ENCODE results near the gene CDS2. TPM values are rescaled to one million over a fixed set of nuclear protein-coding genes. Genes with fewer than 3 reads are reported as not detected.
A peak's percentile ranks its signal among the peaks of the same experiment; 100 is the strongest.

The CDS2 gene
- total RNA-seq, 2 experiments from 2014 or later: 37.5 to 41.9 TPM

DNA sequence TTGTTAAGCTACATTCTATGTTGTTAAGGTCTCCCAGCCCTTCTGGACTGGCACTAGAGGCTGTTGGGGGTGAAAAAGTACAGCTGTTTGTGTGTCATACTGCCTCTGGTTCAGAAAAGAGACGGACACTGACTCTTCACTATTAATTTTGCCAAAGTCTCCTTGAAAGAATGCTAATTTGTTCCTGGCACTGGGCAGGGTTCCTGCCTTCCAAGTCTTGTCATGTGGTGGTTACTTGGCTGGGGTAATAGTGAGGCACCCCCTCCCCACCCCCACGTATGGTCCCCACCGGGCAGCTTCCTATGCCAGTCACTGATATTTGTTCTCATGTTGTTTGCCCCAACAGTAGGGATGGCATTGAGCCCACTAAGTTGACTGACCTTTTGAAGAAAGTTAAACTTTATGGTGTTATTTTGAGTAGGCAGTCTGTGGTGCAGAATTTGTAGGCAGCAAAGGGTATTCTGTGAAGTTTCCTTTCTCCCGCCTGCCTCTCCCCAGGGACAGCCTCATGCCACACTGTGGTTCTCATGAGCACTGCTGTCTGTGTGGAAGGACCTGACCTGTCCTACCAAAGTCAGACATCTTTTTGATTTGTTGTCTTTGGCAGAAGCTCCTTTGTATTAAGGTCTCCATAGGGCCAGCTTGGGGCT is 8.7 kb downstream of the CDS2 start:
- H3K36me3 Mint-ChIP-seq: peaks cover 6% of the 10 kb centered on the region
- H3K27me3 Mint-ChIP-seq: no peaks in the 10 kb centered on the region
- H3K9me3 Mint-ChIP-seq: no peaks in the 10 kb centered on the region
- DNase-seq: no peak
- no peak overlapping the region for H3K27ac Mint-ChIP-seq
- H3K4me1 Mint-ChIP-seq: peaks cover 38% of the 10 kb centered on the region
- no peak overlapping the region for H3K4me3 Mint-ChIP-seq

- Mint-ChIP-seq H3K9me3 (no peaks in the 10 kb centered on the region), H3K4me3 (no peak overlapping the region), H3K4me1 (peaks cover 43% of the 10 kb centered on the region), H3K27me3 (no peaks in the 10 kb centered on the region), H3K27ac (no peak overlapping the region), H3K36me3 (peaks cover 6% of the 10 kb centered on the region)
- no peak for DNase-seq
Observed at GRCh38 chr20:5136096-5136495, 9.3 kb downstream of the CDS2 start.

- no peak for DNase-seq
- Mint-ChIP-seq H3K27ac (no peak overlapping the region), H3K36me3 (peaks cover 7% of the 10 kb centered on the region), H3K4me1 (peaks cover 53% of the 10 kb centered on the region), H3K4me3 (no peak overlapping the region), H3K27me3 (no peaks in the 10 kb centered on the region), H3K9me3 (no peaks in the 10 kb centered on the region)
Observed at GRCh38 chr20:5140195-5140594, 13.4 kb downstream of the CDS2 start.

DNA sequence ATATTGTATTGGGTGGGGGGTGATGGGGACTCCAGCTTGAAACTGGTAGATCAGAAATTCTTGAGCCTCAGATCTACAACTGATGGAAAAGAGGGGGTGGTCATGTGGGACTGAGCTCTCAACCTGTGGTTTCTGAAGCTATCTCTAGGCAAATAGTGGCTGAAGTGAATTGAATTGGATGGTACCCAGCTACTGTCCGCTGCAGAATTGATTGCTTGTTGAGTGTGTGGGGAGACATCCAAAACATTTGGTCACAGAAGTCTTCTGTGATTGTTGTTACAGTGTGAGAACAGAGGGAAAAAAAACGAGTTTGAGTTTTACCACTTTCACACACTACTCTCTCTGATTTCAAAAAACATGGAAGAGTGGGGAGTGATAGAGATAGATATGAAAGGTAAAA is 14.8 kb downstream of the CDS2 start:
- no peak for DNase-seq
- Mint-ChIP-seq H3K27me3 (no peaks in the 10 kb centered on the region), H3K9me3 (no peaks in the 10 kb centered on the region), H3K4me3 (no peak overlapping the region), H3K4me1 (peaks cover 52% of the 10 kb centered on the region), H3K27ac (no peak overlapping the region), H3K36me3 (peaks cover 7% of the 10 kb centered on the region)

DNA sequence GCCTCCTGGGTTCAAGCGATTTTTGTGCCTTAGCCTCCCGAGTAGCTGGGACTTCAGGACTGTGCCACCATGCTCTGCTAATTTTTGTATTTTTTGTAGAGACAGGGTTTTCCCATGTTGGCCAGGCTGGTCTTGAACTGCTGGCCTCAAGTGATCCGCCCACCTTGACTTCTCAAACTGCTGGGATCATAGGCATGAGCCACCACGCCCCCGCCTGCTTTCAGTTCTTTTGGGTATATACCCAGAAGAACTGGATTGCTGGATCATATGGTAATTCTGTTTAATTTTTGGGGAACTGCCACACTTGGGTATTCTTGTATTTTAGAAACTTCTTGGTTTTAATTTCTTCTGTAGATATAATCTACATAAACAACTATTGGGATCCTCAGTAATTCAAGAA is 17.0 kb downstream of the CDS2 start:
- peaks cover 65% of the 10 kb centered on the region for H3K4me1 Mint-ChIP-seq
- no peak overlapping the region for H3K4me3 Mint-ChIP-seq
- no peaks in the 10 kb centered on the region for H3K27me3 Mint-ChIP-seq
- H3K27ac Mint-ChIP-seq: no peak overlapping the region
- H3K36me3 Mint-ChIP-seq: peaks cover 4% of the 10 kb centered on the region
- no peaks in the 10 kb centered on the region for H3K9me3 Mint-ChIP-seq
- no peak for DNase-seq

GRCh38 chr20:5145365-5146098 is 18.7 kb downstream of the CDS2 start:
- Mint-ChIP-seq H3K4me3 (no peak overlapping the region), H3K36me3 (peaks cover 4% of the 10 kb centered on the region), H3K9me3 (no peaks in the 10 kb centered on the region), H3K4me1 (peaks cover 65% of the 10 kb centered on the region), H3K27me3 (no peaks in the 10 kb centered on the region), H3K27ac (no peak overlapping the region)
- DNase-seq: no peak

DNA sequence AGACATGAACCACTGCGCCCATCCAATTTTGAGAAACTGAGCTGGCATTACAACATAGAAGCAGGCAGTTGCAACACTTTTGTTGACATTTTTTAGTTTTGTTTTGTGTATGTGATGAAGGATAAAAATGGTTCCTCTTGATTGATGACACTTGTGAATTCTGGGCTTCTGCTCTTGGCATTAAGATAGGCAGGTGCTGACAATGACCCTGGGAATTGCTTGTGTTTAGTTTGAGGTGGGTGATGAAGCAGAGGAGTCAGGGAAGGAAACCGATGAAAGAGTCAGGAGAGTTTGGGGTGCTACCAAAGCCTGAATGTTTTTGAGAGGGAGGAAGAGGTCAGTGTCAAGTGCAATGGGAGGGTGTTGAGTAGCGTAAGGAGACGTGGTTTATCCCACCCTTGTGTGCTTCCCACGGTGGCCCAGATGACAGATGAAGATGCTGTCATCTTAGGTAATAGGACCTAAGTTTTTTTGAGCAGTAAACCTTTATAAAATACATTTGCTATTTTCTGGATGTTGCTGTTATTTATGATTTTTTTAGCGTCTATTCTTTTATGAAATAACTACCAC is 19.4 kb downstream of the CDS2 start:
- Mint-ChIP-seq H3K27me3 (no peaks in the 10 kb centered on the region), H3K4me1 (peaks cover 63% of the 10 kb centered on the region), H3K36me3 (peaks cover 4% of the 10 kb centered on the region), H3K4me3 (no peak overlapping the region), H3K27ac (peak overlapping the region; percentile 4), H3K9me3 (no peaks in the 10 kb centered on the region)
- no peak for DNase-seq

GRCh38 chr20:5146871-5147592 is 20.2 kb downstream of the CDS2 start:
- Mint-ChIP-seq H3K36me3 (peaks cover 4% of the 10 kb centered on the region), H3K27me3 (no peaks in the 10 kb centered on the region), H3K27ac (no peak overlapping the region), H3K4me1 (peaks cover 56% of the 10 kb centered on the region), H3K4me3 (no peak overlapping the region), H3K9me3 (no peaks in the 10 kb centered on the region)
- DNase-seq: no peak

DNA sequence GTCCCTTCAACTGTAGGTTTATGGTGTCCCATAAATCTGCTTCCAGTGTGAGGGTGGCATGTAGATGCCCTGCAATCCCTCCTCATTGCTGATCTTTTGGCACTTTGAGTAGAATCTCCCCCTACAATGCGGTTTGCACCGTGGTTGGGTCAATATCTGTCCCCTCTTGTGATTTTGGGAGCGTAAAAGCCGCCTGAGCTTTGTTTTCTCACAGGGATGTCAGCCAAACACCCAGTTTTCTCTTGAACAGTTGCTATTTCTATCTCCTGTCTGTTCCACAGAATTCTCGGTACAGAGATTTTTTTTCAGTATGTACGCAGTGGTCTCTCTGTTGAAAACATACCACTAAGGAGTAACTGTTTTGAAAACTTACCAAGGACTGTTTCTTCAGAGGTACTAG is 21.8 kb downstream of the CDS2 start:
- Mint-ChIP-seq H3K4me1 (peaks cover 61% of the 10 kb centered on the region), H3K4me3 (no peak overlapping the region), H3K27ac (no peak overlapping the region), H3K27me3 (no peaks in the 10 kb centered on the region), H3K36me3 (peaks cover 7% of the 10 kb centered on the region), H3K9me3 (no peaks in the 10 kb centered on the region)
- DNase-seq: no peak

GRCh38 chr20:5149892-5150225 is 23.1 kb downstream of the CDS2 start:
- Mint-ChIP-seq H3K36me3 (peaks cover 7% of the 10 kb centered on the region), H3K27me3 (no peaks in the 10 kb centered on the region), H3K4me1 (peaks cover 63% of the 10 kb centered on the region), H3K4me3 (no peak overlapping the region), H3K9me3 (no peaks in the 10 kb centered on the region), H3K27ac (no peak overlapping the region)
- no peak for DNase-seq

GRCh38 chr20:5150226-5151076 is 23.6 kb downstream of the CDS2 start:
- Mint-ChIP-seq H3K27ac (no peak overlapping the region), H3K9me3 (no peaks in the 10 kb centered on the region), H3K4me3 (no peak overlapping the region), H3K4me1 (peaks cover 62% of the 10 kb centered on the region), H3K36me3 (peaks cover 7% of the 10 kb centered on the region), H3K27me3 (no peaks in the 10 kb centered on the region)
- DNase-seq: no peak

DNA sequence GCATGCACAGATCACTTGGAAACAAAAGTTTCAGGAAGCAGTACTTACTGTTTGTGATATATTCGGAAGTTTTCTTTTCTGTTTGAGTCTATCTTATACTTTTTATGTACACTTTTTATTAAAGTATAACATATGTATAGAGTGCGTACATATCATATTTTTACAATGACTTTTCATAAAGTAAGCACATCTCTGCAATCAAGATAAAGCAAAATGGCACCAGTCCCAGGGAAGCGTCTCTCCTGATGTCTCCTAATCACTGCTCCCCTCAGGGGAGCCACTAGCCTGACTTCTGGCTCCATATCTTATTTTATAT is 26.3 kb downstream of the CDS2 start:
- H3K9me3 Mint-ChIP-seq: no peaks in the 10 kb centered on the region
- no peak overlapping the region for H3K4me3 Mint-ChIP-seq
- no peaks in the 10 kb centered on the region for H3K27me3 Mint-ChIP-seq
- H3K27ac Mint-ChIP-seq: no peak overlapping the region
- DNase-seq: no peak
- H3K36me3 Mint-ChIP-seq: peaks cover 6% of the 10 kb centered on the region
- H3K4me1 Mint-ChIP-seq: peaks cover 56% of the 10 kb centered on the region

DNA sequence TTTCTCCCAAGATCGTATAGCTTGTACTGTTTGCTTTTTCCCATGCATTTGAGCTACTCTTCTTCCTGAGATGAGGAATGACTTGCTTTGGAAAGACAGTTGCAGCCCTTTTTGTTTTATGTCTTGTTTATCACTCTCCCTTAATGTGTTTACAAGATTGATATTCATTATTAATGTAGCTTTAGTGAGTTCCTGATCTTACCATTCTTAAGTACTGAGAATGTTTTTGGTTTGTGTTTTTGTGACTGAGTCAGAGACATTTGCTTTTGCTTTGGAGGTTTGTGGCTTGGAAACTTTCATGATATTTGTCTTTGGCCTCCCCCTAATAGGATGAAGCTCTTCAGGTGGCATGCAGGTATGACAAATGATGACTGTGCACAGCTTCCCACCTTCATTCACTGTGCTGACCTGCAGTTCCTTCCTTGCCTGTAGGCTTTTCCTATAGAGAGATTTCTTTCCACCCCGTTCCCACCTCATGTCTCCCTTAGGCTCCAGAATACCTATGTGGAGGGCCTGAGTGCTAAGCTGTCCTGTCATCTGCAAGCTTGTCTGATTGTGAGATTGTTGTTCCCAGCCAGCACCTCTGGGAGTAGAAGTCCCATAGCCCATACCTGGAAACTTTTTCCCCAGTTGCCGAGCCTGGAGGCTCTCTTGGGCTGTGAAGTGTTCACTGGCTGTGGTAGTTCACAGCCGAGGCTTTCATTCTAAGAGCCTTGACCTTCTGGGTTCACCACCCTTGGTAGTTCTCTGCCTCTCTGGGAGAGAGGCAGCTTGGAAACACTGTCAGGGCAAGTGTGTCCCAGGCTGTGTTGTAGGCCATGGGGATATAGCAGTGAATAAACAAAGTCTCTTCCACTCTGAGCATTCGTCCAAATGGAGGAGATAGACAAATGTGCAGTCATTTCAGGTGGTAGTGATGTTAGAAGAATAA is 27.1 kb downstream of the CDS2 start:
- no peak for DNase-seq
- Mint-ChIP-seq H3K36me3 (peaks cover 4% of the 10 kb centered on the region), H3K4me1 (peaks cover 54% of the 10 kb centered on the region), H3K27ac (peak overlapping the region; percentile 0), H3K4me3 (no peak overlapping the region), H3K27me3 (no peaks in the 10 kb centered on the region), H3K9me3 (no peaks in the 10 kb centered on the region)

DNA sequence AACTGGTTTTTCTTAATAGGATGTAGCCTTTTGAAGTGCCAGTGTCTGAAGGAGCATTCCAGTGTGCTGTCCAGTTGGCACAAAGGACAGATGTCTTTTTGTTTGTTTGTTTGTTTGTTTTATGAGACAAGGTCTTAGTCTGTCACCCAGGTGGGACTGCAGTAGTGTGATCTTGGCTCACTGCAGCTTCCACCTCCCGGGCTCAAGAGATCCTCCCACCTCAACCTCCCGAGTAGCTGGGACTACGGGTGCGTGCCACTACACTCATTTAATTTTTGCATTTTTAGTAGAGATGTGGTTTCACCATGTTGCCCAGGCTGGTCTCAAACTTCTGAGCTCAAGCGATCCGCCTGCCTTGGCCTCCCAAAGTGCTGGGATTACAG is 27.7 kb downstream of the CDS2 start:
- Mint-ChIP-seq H3K9me3 (no peaks in the 10 kb centered on the region), H3K4me1 (peaks cover 51% of the 10 kb centered on the region), H3K27ac (no peak overlapping the region), H3K4me3 (no peak overlapping the region), H3K27me3 (no peaks in the 10 kb centered on the region), H3K36me3 (peaks cover 4% of the 10 kb centered on the region)
- DNase-seq: no peak
